HCT116 (cell line): ENCODE measurements around the gene ZNF502. TPM values are rescaled to one million over a fixed set of nuclear protein-coding genes. Genes with fewer than 3 reads are reported as not detected.

Experiments used
- ATAC-seq: fragments of 200-7000 bp; cut with Tn5 transposase; 2 replicates; pipeline ENCODE4 v1.9.1; 2020; ENCODE audit warnings: mild to moderate bottlenecking, moderate library complexity
- BruUV-seq: library from RNA; stranded (reverse); fragments of 400-500 nt; replicated peaks from 2 replicates; lab custom pipeline; 2021; lab: Mats Ljungman, UMichigan
- CTCF ChIA-PET: fragments of 300-600 bp; sonication (Branson Sonifier 250); formaldehyde crosslinking; loops from one replicate; lab custom pipeline; 2021; ENCODE audit warnings: antibody characterized with exemption; lab: Charles Lee
- POLR2A ChIA-PET: fragments of 300-600, 350-600 bp; sonication (Branson Sonifier 250); formaldehyde crosslinking; loops from one replicate; lab custom pipeline; 2021; ENCODE audit warnings: antibody characterized with exemption; lab: Charles Lee
- RAD21 ChIA-PET, 2 experiments: fragments of 300-600 bp; sonication (Branson Sonifier 250); formaldehyde crosslinking; loops; one replicate each; lab custom pipeline; 2023; ENCODE audit warnings: low total read pairs in 2 of 2; ENCODE audit not compliant: uncharacterized antibody in 2 of 2, unreplicated experiment in 2 of 2, low non-redundant PET in 1 of 2; lab: Charles Lee
- DNase-seq: peaks from one replicate; pipeline ENCODE4 v3.0.0-alpha.2; 2010; ENCODE audit warnings: low read depth, low spot score
- H2AFZ ChIP-seq: fragments of 200-600 bp; shearing (Covaris generic), sonication (generic); 2 replicates; pipeline ENCODE4 v1.6.1; 2017; ENCODE audit warnings: low read depth, mixed run types, mixed read lengths, antibody characterized with exemption, low read length; ENCODE audit not compliant: poor library complexity, severe bottlenecking
- H3K27ac ChIP-seq: 2 replicates; pipeline ENCODE4 v1.5.1; 2012; ENCODE audit warnings: low read depth, low read length
- H3K27me3 ChIP-seq: fragments of 200-600 bp; sonication (generic); 2 replicates; pipeline ENCODE4 v1.6.1; 2016; ENCODE audit warnings: mixed run types, low read length, mixed read lengths; ENCODE audit not compliant: insufficient read depth
- H3K36me3 ChIP-seq, 2 experiments: fragments of 200-500 bp in 1 of 2; fragments of 200-600 bp in 1 of 2; sonication (Bioruptor generic) in 1 of 2; sonication (generic) in 1 of 2; 2 replicates each; pipeline versions ENCODE4 v1.5.1 to v1.6.1; 2014 to 2016; ENCODE audit warnings: low read length in 2 of 2, inconsistent platforms in 1 of 2, mixed read lengths in 1 of 2, mixed run types in 1 of 2; ENCODE audit not compliant: insufficient read depth in 2 of 2, control insufficient read depth in 1 of 2
- H3K4me1 ChIP-seq, 2 experiments: fragments of 200-600 bp in 1 of 2; sonication (generic) in 1 of 2; 2 replicates each; pipeline versions ENCODE4 v1.5.1 to v1.6.1; 2012 to 2017; ENCODE audit warnings: low read length in 2 of 2, inconsistent platforms in 1 of 2, mild to moderate bottlenecking in 1 of 2, mixed read lengths in 1 of 2, mixed run types in 1 of 2, moderate library complexity in 1 of 2; ENCODE audit not compliant: insufficient read depth in 2 of 2, control insufficient read depth in 1 of 2
- H3K4me2 ChIP-seq: fragments of 200-600 bp; sonication (generic); 2 replicates; pipeline ENCODE4 v1.6.1; 2017; ENCODE audit warnings: mixed run types, low read length, mixed read lengths
- H3K4me3 ChIP-seq, 2 experiments: fragments of 200-600 bp in 1 of 2; sonication (generic) in 1 of 2; replicated peaks in 1 of 2; 2 replicates each; pipeline ENCODE4 v1.5.1; 2011 to 2016; ENCODE audit warnings: low read length in 2 of 2, control low read depth in 1 of 2, low read depth in 1 of 2, mild to moderate bottlenecking in 1 of 2, mixed read lengths in 1 of 2, mixed run types in 1 of 2
- H3K79me2 ChIP-seq: fragments of 200-600 bp; sonication (generic); 2 replicates; pipeline ENCODE4 v1.6.1; 2017; ENCODE audit warnings: mild to moderate bottlenecking, mixed run types, low read length, moderate library complexity, mixed read lengths; ENCODE audit not compliant: insufficient read depth
- H3K9ac ChIP-seq: fragments of 200-600 bp; sonication (generic); 2 replicates; pipeline ENCODE4 v1.6.1; 2016; ENCODE audit warnings: low read length, mixed read lengths
- H3K9me2 ChIP-seq: fragments of 200-600 bp; sonication (generic), shearing (Covaris generic); 2 replicates; pipeline ENCODE4 v1.6.1; 2017; ENCODE audit warnings: mixed run types, mild to moderate bottlenecking, moderate library complexity; ENCODE audit not compliant: insufficient read depth
- H3K9me3 ChIP-seq, 2 experiments: fragments of 200-500 bp in 1 of 2; fragments of 200-600 bp in 1 of 2; sonication (Bioruptor generic) in 1 of 2; sonication (generic) in 1 of 2; 2 replicates each; pipeline ENCODE4 v1.6.1; 2014 to 2017; ENCODE audit warnings: low read length in 2 of 2, mixed read lengths in 2 of 2, inconsistent platforms in 1 of 2, low read depth in 1 of 2, mild to moderate bottlenecking in 1 of 2, mixed run types in 1 of 2, moderate library complexity in 1 of 2; ENCODE audit not compliant: control insufficient read depth in 1 of 2, insufficient read depth in 1 of 2
- H4K20me1 ChIP-seq: fragments of 200-600 bp; sonication (generic), shearing (Covaris generic); 2 replicates; pipeline ENCODE4 v1.6.1; 2017; ENCODE audit warnings: mixed run types, mild to moderate bottlenecking, moderate library complexity; ENCODE audit not compliant: insufficient read depth
- EZH2 ChIP-seq: fragments of 200-600 bp; sonication (generic); IDR thresholded peaks from 2 replicates; pipeline ENCODE4 v1.6.1; 2017; ENCODE audit warnings: antibody characterized with exemption, mixed run types
- POLR2A ChIP-seq: IDR thresholded peaks from 2 replicates; pipeline ENCODE4 v1.7.0; 2011; ENCODE audit warnings: borderline replicate concordance; ENCODE audit not compliant: insufficient read depth, insufficient read length; ENCODE audit errors: extremely low read depth
- SRF ChIP-seq: IDR thresholded peaks from 2 replicates; pipeline ENCODE4 v1.6.1; 2012; ENCODE audit warnings: low read depth
- TCF7L2 ChIP-seq: IDR thresholded peaks from 2 replicates; pipeline ENCODE4 v1.7.0; 2011; ENCODE audit warnings: borderline replicate concordance, inconsistent platforms; ENCODE audit not compliant: insufficient read depth, insufficient read length; ENCODE audit errors: extremely low read depth
- YY1 ChIP-seq: IDR thresholded peaks from 2 replicates; pipeline ENCODE4 v1.6.1; 2011; ENCODE audit warnings: low read length, low read depth, moderate library complexity, mild to moderate bottlenecking; ENCODE audit not compliant: insufficient replicate concordance; ENCODE audit errors: extremely low read depth
- ZNF274 ChIP-seq: fragments of 200-500 bp; sonication (Bioruptor generic); IDR thresholded peaks from 2 replicates; pipeline ENCODE4 v1.6.1; 2014; ENCODE audit warnings: mild to moderate bottlenecking, low read depth, low read length, inconsistent platforms
- intact Hi-C: fragments of 100-400 bp; cut with micrococcal nuclease; formaldehyde crosslinking; loops from 2 replicates; pipeline ENCODE4 v1.10.0; 2022
- total RNA-seq: library from RNA; stranded (reverse); gene quantifications from one replicate; pipeline ENCODE4 v1.2.1, GENCODE V29; 2021; ENCODE audit not compliant: unreplicated experiment
- TF ChIP-seq, protein P1 (sequence below): IDR thresholded peaks from 2 replicates; pipeline ENCODE4 v1.6.1; 2012
- TF ChIP-seq, protein P2 (sequence below): IDR thresholded peaks from 2 replicates; pipeline ENCODE4 v1.6.1; 2012; ENCODE audit warnings: low read depth

Gene ZNF502
- total RNA-seq, 1 experiment from 2014 or later, result 1.5 TPM

DNA sequence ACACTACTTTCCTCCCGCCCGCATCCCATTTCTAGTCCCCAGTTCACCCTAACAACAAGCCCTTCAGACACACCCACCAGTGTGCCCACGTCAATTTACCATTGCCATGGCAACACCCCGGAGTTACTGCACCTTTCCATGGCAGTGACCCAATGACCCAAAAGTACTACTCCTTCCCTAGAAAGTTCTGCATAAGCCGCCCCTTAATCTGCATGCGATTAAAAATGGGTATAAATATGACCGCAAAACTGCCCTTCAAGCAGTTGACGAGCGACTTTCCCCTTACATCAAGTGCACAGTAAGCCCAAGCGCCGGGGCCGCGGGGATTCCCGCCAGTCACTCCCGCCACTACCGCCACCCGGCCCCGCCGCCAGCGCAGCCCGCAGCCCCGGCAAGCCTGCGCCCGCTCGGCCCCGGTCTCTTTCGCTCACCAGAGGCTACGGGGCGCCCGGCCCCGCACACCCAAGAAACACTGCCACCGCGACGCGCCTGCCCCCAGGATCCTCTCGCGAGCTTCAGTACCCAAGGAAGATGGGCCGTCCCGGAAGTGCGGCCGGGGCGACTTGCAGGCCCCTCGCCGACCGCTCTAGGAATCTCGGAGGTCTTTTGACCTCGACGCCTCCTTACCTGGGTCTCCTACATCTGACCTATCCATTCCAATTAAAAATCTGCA lies 27.2 kb upstream of the ZNF502 start:
- POLR2A ChIA-PET, result no interaction called here
- H3K4me3 ChIP-seq, result no peak overlapping the region
- no peaks in the 10 kb centered on the region for H3K79me2 ChIP-seq
- intact Hi-C loops, result no loop called here
- no peaks in the 10 kb centered on the region for H3K36me3 ChIP-seq
- peaks cover 5% of the 10 kb centered on the region in 2 experiments; a peak in 2 of 4 replicates for H3K9me3 ChIP-seq
- no peaks in the 10 kb centered on the region for H3K9me2 ChIP-seq
- H4K20me1 ChIP-seq, result no peaks in the 10 kb centered on the region
- no peak overlapping the region for H3K4me2 ChIP-seq
- no peaks in the 10 kb centered on the region for H3K27me3 ChIP-seq
- BruUV-seq, result no TSS peak
- no peak overlapping the region for H2AFZ ChIP-seq
- CTCF ChIA-PET, result no interaction called here
- no peak overlapping the region for H3K9ac ChIP-seq
- ATAC-seq (no peak), DNase-seq (no peak)
- no peak overlapping the region for H3K27ac ChIP-seq
- H3K4me1 ChIP-seq, result no peaks in the 10 kb centered on the region
- RAD21 ChIA-PET, result no interaction called here
- TF ChIP-seq, protein P1, sequence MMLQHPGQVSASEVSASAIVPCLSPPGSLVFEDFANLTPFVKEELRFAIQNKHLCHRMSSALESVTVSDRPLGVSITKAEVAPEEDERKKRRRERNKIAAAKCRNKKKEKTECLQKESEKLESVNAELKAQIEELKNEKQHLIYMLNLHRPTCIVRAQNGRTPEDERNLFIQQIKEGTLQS, result no peak
- TF ChIP-seq TCF7L2 (no peak), POLR2A (no peak), ZNF274 (no peak), YY1 (no peak), EZH2 (no peak), SRF (no peak)
- TF ChIP-seq, protein P2, sequence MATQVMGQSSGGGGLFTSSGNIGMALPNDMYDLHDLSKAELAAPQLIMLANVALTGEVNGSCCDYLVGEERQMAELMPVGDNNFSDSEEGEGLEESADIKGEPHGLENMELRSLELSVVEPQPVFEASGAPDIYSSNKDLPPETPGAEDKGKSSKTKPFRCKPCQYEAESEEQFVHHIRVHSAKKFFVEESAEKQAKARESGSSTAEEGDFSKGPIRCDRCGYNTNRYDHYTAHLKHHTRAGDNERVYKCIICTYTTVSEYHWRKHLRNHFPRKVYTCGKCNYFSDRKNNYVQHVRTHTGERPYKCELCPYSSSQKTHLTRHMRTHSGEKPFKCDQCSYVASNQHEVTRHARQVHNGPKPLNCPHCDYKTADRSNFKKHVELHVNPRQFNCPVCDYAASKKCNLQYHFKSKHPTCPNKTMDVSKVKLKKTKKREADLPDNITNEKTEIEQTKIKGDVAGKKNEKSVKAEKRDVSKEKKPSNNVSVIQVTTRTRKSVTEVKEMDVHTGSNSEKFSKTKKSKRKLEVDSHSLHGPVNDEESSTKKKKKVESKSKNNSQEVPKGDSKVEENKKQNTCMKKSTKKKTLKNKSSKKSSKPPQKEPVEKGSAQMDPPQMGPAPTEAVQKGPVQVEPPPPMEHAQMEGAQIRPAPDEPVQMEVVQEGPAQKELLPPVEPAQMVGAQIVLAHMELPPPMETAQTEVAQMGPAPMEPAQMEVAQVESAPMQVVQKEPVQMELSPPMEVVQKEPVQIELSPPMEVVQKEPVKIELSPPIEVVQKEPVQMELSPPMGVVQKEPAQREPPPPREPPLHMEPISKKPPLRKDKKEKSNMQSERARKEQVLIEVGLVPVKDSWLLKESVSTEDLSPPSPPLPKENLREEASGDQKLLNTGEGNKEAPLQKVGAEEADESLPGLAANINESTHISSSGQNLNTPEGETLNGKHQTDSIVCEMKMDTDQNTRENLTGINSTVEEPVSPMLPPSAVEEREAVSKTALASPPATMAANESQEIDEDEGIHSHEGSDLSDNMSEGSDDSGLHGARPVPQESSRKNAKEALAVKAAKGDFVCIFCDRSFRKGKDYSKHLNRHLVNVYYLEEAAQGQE, result no peak
